C4-2B (cell line): ENCODE data around the gene ENPP6.

Experiments
- ZFX ChIP-seq: fragments of 450-650 bp; IDR thresholded peaks from 2 replicates; pipeline ENCODE4 v1.6.1; 2017
- TF ChIP-seq, protein P1 (sequence below): fragments of 450-650 bp; conservative IDR thresholded peaks from 2 replicates; pipeline ENCODE4 v1.5.1; 2017; ENCODE audit warnings: mild to moderate bottlenecking

DNA sequence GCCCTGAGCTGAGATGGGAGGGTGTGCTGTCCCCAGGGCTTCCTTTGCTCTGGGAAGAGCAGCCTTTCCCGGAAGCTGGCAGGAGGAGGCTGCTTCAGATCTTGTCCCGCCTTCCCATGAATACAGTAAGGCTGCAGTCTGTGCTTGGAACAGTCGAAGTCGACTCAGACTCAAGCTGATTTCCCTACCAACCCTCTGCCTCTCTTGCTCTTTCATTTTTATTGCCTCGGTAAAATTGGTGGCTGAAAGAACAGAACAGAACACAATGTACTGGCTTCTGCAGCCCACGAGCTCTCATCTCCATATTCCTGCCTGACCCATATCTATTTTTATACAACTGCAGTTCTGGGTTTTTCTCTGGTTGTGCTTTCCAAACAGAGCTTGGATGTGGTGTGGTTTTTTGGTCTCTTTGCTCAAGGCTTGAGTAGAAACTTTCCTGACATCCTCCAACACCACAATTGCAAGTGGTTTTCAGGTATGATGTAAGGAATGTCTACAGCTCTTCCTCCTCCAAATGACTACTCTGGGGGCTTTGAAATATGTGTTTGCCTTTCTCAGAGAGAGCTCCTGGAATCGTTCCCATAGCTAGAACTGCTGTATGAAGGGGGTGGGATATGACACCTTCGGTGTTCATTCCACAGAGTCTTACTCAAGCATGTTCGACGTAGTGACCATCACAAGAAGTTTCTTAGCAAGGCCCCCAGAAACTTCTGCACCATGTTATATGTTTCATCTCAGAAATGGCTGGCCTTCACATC lies 61.3 kb downstream of the ENPP6 start:
- TF ChIP-seq, protein P1, sequence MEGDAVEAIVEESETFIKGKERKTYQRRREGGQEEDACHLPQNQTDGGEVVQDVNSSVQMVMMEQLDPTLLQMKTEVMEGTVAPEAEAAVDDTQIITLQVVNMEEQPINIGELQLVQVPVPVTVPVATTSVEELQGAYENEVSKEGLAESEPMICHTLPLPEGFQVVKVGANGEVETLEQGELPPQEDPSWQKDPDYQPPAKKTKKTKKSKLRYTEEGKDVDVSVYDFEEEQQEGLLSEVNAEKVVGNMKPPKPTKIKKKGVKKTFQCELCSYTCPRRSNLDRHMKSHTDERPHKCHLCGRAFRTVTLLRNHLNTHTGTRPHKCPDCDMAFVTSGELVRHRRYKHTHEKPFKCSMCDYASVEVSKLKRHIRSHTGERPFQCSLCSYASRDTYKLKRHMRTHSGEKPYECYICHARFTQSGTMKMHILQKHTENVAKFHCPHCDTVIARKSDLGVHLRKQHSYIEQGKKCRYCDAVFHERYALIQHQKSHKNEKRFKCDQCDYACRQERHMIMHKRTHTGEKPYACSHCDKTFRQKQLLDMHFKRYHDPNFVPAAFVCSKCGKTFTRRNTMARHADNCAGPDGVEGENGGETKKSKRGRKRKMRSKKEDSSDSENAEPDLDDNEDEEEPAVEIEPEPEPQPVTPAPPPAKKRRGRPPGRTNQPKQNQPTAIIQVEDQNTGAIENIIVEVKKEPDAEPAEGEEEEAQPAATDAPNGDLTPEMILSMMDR, result no peak
- TF ChIP-seq ZFX, result no peak
